Activated CD4-positive, alpha-beta T cell treated with anti-CD3 and anti-CD28 coated beads for 1 hour (primary cell): Measurements from ENCODE around the gene DLL3.

Experiments
- DNase-seq: peaks from one replicate; pipeline ENCODE4 v3.0.0-alpha.2; 2020

DLL3 gene

DNA sequence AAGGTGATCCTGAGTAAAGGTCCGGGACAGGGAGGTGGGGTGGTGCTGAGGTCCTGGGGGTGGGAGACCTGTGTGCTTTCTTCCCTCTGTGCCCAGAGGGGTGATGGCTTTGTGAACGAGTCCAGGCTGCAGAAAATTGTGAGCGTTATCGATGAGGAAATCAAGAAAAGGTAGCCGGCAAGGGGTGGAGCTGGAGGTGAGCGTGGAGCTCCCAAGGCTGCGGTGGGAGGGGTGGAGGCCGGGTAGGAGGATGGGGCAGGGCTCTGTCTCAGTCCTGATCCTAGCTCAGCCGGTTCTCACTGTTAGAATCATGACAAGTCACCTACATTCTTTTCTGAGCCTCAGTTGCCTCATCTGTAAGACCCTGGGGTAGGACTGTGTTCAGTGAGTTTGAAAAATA is 20.2 kb downstream of the DLL3 start:
- no peak for DNase-seq

- no peak for DNase-seq
These were observed 22.1 kb downstream of the DLL3 start for GRCh38 chr19:39520541-39521484.

DNA sequence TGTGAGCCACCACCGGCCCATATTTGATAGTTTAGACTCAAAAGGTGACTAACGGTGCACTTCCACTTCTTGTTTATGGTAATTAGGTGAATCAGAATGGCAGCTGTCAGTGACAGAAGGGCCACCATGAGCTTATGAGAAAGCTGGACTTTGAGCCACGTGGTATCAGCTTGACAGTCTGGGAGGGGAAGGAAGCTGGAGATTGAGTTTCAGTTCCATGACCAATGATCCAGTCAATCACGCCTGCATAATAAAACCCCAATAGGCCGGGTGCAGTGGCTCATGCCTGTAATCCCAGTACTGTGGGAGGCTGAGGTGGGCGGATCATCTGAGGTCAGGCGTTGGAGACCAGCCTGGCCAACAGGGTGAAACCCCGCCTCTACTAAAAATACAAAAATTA is 25.7 kb downstream of the DLL3 start:
- no peak for DNase-seq

DNA sequence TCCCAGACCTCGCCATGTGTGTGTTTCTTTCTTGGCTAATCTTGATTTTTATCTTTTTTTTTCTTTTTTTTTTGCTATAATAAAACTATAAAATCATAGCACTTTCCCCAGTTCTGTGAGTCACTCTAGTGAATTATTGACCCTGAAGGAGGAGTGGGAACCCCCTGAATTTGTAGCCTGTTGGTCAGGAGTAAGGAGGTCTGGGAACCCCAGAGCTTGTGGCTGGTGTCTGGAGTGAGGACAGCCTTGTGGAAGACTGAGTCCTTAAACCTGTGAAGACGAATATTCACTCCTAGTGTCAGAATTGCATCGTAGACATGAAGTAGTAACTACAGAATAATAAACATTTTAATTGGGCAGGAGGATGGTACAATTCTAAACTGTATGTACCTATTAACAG is 26.5 kb downstream of the DLL3 start:
- DNase-seq: no peak

GRCh38 chr19:39531834-39532232 is 33.1 kb downstream of the DLL3 start:
- DNase-seq: no peak

GRCh38 chr19:39532233-39533002 is 33.7 kb downstream of the DLL3 start, which contains the start of gene EID2B:
EID2B (minus strand) TSS chr19:39532852; CDS start chr19:39532802, 50 bp downstream.
- peak; percentile 95 for DNase-seq

DNA sequence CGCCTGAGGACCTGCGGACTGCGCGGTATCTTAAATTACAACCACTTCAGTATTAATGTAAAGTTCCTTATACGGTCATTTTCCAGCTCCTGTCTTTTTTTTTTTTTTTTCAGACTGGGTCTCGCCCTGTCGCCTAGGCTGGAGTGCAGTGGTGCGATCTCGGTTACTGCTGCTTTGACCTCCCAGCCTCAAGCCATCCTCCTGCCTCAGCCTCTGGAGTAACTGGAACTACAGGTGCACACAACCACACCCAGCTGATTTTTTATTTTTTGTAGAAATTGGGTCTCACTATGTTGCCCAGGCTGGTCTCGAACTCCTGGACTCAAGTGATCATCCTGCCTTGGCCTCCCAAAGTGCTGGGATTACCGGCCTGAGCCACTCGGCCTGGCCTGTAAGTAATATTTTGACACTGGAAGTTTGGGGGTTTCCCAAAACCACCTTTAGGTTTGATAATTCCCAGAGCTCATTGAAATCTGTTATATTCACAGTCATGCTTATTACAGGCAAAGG is 34.3 kb downstream of the DLL3 start:
- no peak for DNase-seq

DNA sequence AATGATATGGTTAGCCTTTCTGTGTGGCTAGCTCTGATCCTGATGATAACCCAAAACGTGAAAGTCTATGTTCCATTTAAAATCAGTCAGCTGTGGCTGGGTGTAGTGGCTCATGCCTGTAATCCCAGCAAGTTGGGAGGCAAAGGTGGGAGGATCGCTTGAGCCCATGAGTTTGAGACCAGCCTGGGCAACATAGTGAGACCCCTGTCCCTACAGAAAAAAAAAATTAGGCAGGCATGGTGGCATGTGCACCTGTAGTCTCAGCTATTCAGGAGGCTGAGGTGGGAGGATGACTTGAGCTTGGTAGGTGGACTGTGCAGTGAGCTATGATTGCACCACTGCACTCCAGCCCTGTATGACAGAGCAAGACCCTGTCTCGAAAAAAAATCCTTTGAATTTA is 35.0 kb downstream of the DLL3 start:
- no peak for DNase-seq

- DNase-seq: no peak
These were observed 40.4 kb downstream of the DLL3 start for GRCh38 chr19:39539165-39539517.

GRCh38 chr19:39539518-39540332 is 41.0 kb downstream of the DLL3 start, which contains the start of gene EID2:
EID2 (minus strand) TSS chr19:39540161; CDS start chr19:39540079, 82 bp downstream.
- peak; percentile 93 for DNase-seq

DNA sequence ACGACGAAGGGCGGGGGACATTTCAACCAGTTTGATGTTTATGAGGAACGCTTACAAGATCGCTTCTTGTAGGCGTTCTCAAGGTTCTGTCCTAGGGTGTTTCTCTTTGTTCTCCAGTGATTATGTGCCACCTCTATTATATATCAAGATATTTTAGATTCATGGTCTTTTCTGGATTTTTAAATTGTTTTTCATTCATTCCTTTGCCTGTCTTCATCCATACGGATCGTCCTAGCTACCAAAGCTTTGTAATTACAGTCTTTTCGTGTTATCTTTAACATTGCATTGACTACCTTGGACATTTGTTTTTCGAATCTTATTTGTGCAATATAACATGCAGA is 41.6 kb downstream of the DLL3 start:
- no peak for DNase-seq

DNA sequence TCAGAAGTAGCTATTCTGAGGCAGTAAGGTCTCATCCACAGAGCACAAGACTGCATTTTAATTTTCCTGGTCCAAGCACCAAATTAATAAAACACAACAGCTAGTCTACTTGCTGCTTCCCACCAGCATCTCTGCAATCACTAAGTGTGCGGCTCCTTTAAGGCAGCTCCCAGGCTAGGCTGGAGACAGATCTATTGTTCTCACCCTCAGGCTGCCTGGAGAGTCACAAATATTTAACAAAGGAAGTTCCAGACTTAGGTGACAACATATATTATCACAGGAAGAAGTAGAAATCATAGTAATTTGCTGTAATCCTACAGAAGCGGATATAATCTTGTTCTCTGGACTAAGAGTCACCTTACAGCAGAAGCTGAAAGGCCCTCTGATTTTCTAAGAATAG is 43.5 kb downstream of the DLL3 start:
- DNase-seq: no peak

- no peak for DNase-seq
These were observed 44.7 kb downstream of the DLL3 start for GRCh38 chr19:39543477-39543857.

GRCh38 chr19:39544226-39544903 is 45.6 kb downstream of the DLL3 start:
- DNase-seq: no peak

GRCh38 chr19:39544911-39545310 is 46.2 kb downstream of the DLL3 start:
- DNase-seq: no peak

DNA sequence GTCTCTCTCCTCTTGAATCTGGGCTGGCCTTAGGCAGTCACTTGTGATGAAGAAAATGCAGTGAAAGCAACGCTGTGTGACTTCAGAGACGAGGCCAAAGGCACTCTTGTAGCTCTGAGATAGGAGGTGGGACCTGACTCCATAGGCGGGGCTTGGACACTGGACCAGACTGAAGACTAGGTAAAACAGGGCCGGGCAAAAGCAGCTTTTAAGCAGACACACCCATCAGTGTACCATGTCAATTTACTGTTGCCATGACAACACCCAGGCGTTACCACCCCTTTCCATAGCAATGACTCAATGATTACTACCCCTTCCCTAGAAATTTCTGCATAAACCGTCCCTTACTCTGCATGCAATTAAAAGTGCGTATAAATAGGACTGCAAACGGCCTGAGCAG is 47.9 kb downstream of the DLL3 start:
- DNase-seq: no peak

GRCh38 chr19:39550197-39550596 is 51.5 kb downstream of the DLL3 start:
- DNase-seq: no peak

GRCh38 chr19:39553082-39553652 is 54.4 kb downstream of the DLL3 start:
- DNase-seq: no peak

- no peak for DNase-seq
These were observed 56.1 kb downstream of the DLL3 start for GRCh38 chr19:39554701-39555311.

DNA sequence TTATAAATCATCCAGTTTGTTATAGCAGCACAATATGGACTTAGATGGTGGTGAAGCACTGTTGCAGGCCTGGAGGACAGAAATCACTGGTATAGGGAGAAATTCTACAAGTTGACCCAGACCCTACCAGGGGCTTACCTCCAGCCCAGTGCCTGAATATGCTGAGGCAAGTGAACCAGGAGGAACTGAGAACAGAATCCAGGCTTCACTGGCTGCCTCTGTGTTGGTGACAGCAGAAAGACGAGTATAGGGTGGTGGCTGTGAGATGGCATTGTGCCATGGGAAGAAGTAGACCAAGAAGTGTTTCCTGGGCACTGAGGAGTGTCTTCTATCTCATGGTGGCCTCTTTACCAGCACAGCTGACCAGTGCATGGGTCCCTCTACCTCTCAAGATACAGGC is 57.1 kb downstream of the DLL3 start:
- DNase-seq: no peak
